Naive thymus-derived CD4-positive, alpha-beta T cell (primary cell): ENCODE measurements around the gene MTOR. TPM values are rescaled to one million over a fixed set of nuclear protein-coding genes. Genes with fewer than 3 reads are reported as not detected.

Experiments used
- ATAC-seq: fragments of 150-1000 bp; cut with Tn5 transposase; 2 replicates; pipeline ENCODE4 v1.10.0; 2021; ENCODE audit warnings: mild to moderate bottlenecking, moderate library complexity
- CTCF ChIA-PET: fragments of 350-600 bp; sonication (Branson Sonifier 250); formaldehyde crosslinking; loops from one replicate; lab custom pipeline; 2021; ENCODE audit warnings: antibody characterized with exemption; lab: Charles Lee
- POLR2A ChIA-PET: fragments of 350-600 bp; sonication (Branson Sonifier 250); formaldehyde crosslinking; loops from one replicate; lab custom pipeline; 2021; ENCODE audit warnings: antibody characterized with exemption, inconsistent platforms; lab: Charles Lee
- DNase-seq, 9 donors: peaks; one replicate each; pipeline versions ENCODE4 v3.0.0 to v3.0.0-alpha.2; 2020 to 2022; ENCODE audit warnings: mixed read lengths in 1 of 9
- H3K27ac ChIP-seq: one replicate; pipeline ENCODE4 v1.7.0; 2013; ENCODE audit warnings: mild to moderate bottlenecking, low read depth, low read length, moderate library complexity
- H3K27me3 ChIP-seq, 2 donors: one replicate each; pipeline ENCODE4 v1.7.0; 2013; ENCODE audit warnings: low read length in 2 of 2, mild to moderate bottlenecking in 2 of 2, moderate library complexity in 2 of 2; ENCODE audit not compliant: control insufficient read depth in 2 of 2, insufficient read depth in 2 of 2
- H3K36me3 ChIP-seq, 3 experiments: 1 replicate in 2 of 3; 2 replicates in 1 of 3; pipeline ENCODE4 v1.7.0; 2013; ENCODE audit warnings: low read length in 3 of 3, mild to moderate bottlenecking in 3 of 3, moderate library complexity in 1 of 3; ENCODE audit not compliant: insufficient read depth in 3 of 3, control insufficient read depth in 2 of 3
- H3K4me1 ChIP-seq, 2 donors: one replicate each; pipeline ENCODE4 v1.7.0; 2013; ENCODE audit warnings: low read length in 2 of 2, mild to moderate bottlenecking in 2 of 2, moderate library complexity in 1 of 2; ENCODE audit not compliant: control insufficient read depth in 2 of 2, insufficient read depth in 2 of 2
- H3K4me3 ChIP-seq: 2 replicates; pipeline ENCODE4 v1.7.0; 2013; ENCODE audit warnings: mild to moderate bottlenecking, low read length
- H3K9me3 ChIP-seq, 3 experiments: 1 replicate in 2 of 3; 2 replicates in 1 of 3; pipeline ENCODE4 v1.7.0; 2013; ENCODE audit warnings: low read length in 3 of 3; ENCODE audit not compliant: control insufficient read depth in 2 of 3
- H3K27ac Mint-ChIP-seq, 9 donors: one replicate each; pipeline ENCODE4 v1.8.0; 2020 to 2022; ENCODE audit warnings: mixed read lengths in 9 of 9, mild to moderate bottlenecking in 8 of 9, moderate library complexity in 5 of 9, inconsistent platforms in 2 of 9
- H3K27me3 Mint-ChIP-seq, 5 donors: one replicate each; pipeline ENCODE4 v1.8.0; 2021 to 2022; ENCODE audit warnings: mixed read lengths in 5 of 5, mild to moderate bottlenecking in 1 of 5
- H3K36me3 Mint-ChIP-seq, 5 donors: one replicate each; pipeline ENCODE4 v1.8.0; 2020 to 2022; ENCODE audit warnings: mixed read lengths in 5 of 5, mild to moderate bottlenecking in 3 of 5, inconsistent platforms in 1 of 5
- H3K4me1 Mint-ChIP-seq, 7 donors: one replicate each; pipeline ENCODE4 v1.8.0; 2020 to 2022; ENCODE audit warnings: mixed read lengths in 7 of 7, mild to moderate bottlenecking in 3 of 7, inconsistent platforms in 1 of 7
- H3K4me3 Mint-ChIP-seq, 10 donors: one replicate each; pipeline ENCODE4 v1.8.0; 2020 to 2022; ENCODE audit warnings: mild to moderate bottlenecking in 10 of 10, mixed read lengths in 10 of 10, moderate library complexity in 6 of 10, inconsistent platforms in 2 of 10
- H3K9me3 Mint-ChIP-seq, 11 donors: one replicate each; pipeline ENCODE4 v1.8.0; 2020 to 2022; ENCODE audit warnings: mixed read lengths in 11 of 11, mild to moderate bottlenecking in 4 of 11, inconsistent platforms in 1 of 11, moderate library complexity in 1 of 11
- intact Hi-C, 2 donors: fragments of 100-400 bp; cut with micrococcal nuclease; formaldehyde crosslinking; loops; one replicate each; pipeline ENCODE4 v1.15.1; 2023
- polyA plus RNA-seq, 2 donors: library from polyadenylated mRNA; unstranded; fragments of 300-500 nt; fragmentation: Illumina TruSeq; gene quantifications; one replicate each; pipeline ENCODE4 v1.2.3, GENCODE V29; 2021
- total RNA-seq, 6 experiments: library from RNA in 5 of 6; stranded (reverse) in 5 of 6; gene quantifications; 1 replicate in 5 of 6; 2 replicates in 1 of 6; pipeline ENCODE4 v1.2.3 and lab custom pipeline; 2021 to 2026

The MTOR gene
- total and polyA plus RNA-seq, 7 experiments from 2014 or later = 4.8 to 47.9 (median 44.8) TPM

- H3K27me3 ChIP-seq = no peaks in the 10 kb centered on the region
- Mint-ChIP-seq H3K4me3 (no peak overlapping the region), H3K27ac (peak overlapping the region in 1 of 9 donors; percentile 31), H3K4me1 (peaks cover 0 to 5% (median 0%) of the 10 kb centered on the region in 7 donors), H3K36me3 (peaks cover 19 to 74% (median 35%) of the 10 kb centered on the region in 5 donors), H3K27me3 (no peaks in the 10 kb centered on the region), H3K9me3 (no peaks in the 10 kb centered on the region)
- no peak overlapping the region for H3K4me3 ChIP-seq
- no peaks in the 10 kb centered on the region for H3K4me1 ChIP-seq
- H3K36me3 ChIP-seq = peaks cover 22 to 83% (median 39%) of the 10 kb centered on the region in 3 experiments
- ATAC-seq = no peak
- ChIA-PET CTCF (interaction anchor here (0.6 to 1.5 kb wide), 3 partner anchors 86 to 430 kb away, joined by 3 to 10 read pairs (median 4); no protein-coding TSS in a partner anchor), POLR2A (interaction anchor here (0.6 kb wide), 1 partner anchor 971 kb away, joined by 4 read pairs; no protein-coding TSS in a partner anchor)
- no peaks in the 10 kb centered on the region for H3K9me3 ChIP-seq
- DNase-seq = no peak
- no peak overlapping the region for H3K27ac ChIP-seq
- intact Hi-C loops = no loop called here
Measured at GRCh38 chr1:11216074-11216473, 46.3 kb downstream of the MTOR start.

- H3K4me3 ChIP-seq = no peak overlapping the region
- peaks cover 26 to 87% (median 45%) of the 10 kb centered on the region in 3 experiments for H3K36me3 ChIP-seq
- DNase-seq (no peak), ATAC-seq (no peak)
- no peaks in the 10 kb centered on the region for H3K4me1 ChIP-seq
- peak overlapping the region in 1 of 9 donors; percentile 31 for H3K27ac Mint-ChIP-seq
- no peaks in the 10 kb centered on the region for H3K9me3 Mint-ChIP-seq
- H3K9me3 ChIP-seq = no peaks in the 10 kb centered on the region
- ChIA-PET CTCF (interaction anchor here (0.6 to 1.0 kb wide), 2 partner anchors 85 to 178 kb away, joined by 3 to 4 read pairs; no protein-coding TSS in a partner anchor), POLR2A (no interaction called here)
- H3K4me3 Mint-ChIP-seq = no peak overlapping the region
- peaks cover 0 to 5% (median 0%) of the 10 kb centered on the region in 7 donors for H3K4me1 Mint-ChIP-seq
- no peak overlapping the region for H3K27ac ChIP-seq
- peaks cover 19 to 78% (median 35%) of the 10 kb centered on the region in 5 donors for H3K36me3 Mint-ChIP-seq
- H3K27me3 Mint-ChIP-seq = no peaks in the 10 kb centered on the region
- intact Hi-C loops = no loop called here
- H3K27me3 ChIP-seq = no peaks in the 10 kb centered on the region
Measured at GRCh38 chr1:11215381-11216005, 46.9 kb downstream of the MTOR start.

DNA sequence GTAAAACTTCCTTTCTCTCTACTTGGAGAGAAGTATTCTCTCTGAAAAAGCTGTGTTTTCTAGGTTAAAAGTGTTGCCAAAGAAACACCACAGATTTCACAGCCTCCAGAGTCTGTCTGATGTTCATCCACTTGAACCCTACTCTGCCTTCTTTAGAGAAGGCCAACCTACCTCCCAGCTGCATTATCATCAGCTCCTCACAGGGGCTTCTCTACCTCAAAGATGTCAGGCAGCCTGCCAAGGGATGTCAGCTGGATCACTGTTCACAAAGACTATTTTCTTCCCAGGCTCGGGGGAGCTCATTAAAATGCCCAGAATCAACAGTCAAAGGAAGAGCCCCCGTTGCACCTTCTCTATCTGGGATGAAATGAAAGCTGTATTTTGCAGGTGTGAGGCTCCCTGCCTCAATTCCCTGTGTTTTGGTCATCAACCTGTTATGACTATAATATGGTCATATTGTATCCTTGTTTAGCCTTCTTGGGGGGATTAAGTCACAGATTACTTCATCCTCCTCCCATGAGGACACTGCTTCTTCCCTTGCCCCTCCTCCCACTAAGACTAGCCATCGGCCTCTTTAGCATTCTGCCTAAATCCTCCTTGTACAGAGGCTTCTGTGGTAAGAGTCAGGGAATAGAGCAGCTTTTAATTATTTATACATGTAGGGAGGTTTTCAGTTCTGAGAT lies 47.5 kb downstream of the MTOR start:
- H3K4me3 ChIP-seq = no peak overlapping the region
- no peaks in the 10 kb centered on the region for H3K27me3 ChIP-seq
- ATAC-seq = no peak
- Mint-ChIP-seq H3K27ac (peak overlapping the region in 1 of 9 donors; percentile 31), H3K27me3 (no peaks in the 10 kb centered on the region), H3K36me3 (peaks cover 17 to 80% (median 34%) of the 10 kb centered on the region in 5 donors), H3K4me3 (no peak overlapping the region), H3K4me1 (peaks cover 0 to 5% (median 0%) of the 10 kb centered on the region in 7 donors), H3K9me3 (no peaks in the 10 kb centered on the region)
- H3K4me1 ChIP-seq = no peaks in the 10 kb centered on the region
- H3K27ac ChIP-seq = no peak overlapping the region
- POLR2A ChIA-PET = no interaction called here
- no peak for DNase-seq
- intact Hi-C loops = no loop called here
- CTCF ChIA-PET = no interaction called here
- H3K9me3 ChIP-seq = no peaks in the 10 kb centered on the region
- peaks cover 26 to 88% (median 48%) of the 10 kb centered on the region in 3 experiments for H3K36me3 ChIP-seq

- Histone ChIP-seq H3K27ac (no peak overlapping the region), H3K4me3 (no peak overlapping the region), H3K27me3 (no peaks in the 10 kb centered on the region), H3K9me3 (no peaks in the 10 kb centered on the region), H3K4me1 (no peaks in the 10 kb centered on the region), H3K36me3 (peaks cover 34 to 86% (median 43%) of the 10 kb centered on the region in 3 experiments)
- Mint-ChIP-seq H3K27me3 (no peaks in the 10 kb centered on the region), H3K4me1 (peaks cover 0 to 5% (median 0%) of the 10 kb centered on the region in 7 donors), H3K27ac (peak overlapping the region in 1 of 9 donors; percentile 41), H3K4me3 (no peak overlapping the region), H3K9me3 (no peaks in the 10 kb centered on the region), H3K36me3 (peaks cover 17 to 78% (median 42%) of the 10 kb centered on the region in 5 donors)
- no peak for ATAC-seq
- ChIA-PET CTCF (no interaction called here), POLR2A (no interaction called here)
- intact Hi-C loops = no loop called here
- DNase-seq = no peak
Measured at GRCh38 chr1:11211925-11212587, 50.3 kb downstream of the MTOR start.

DNA sequence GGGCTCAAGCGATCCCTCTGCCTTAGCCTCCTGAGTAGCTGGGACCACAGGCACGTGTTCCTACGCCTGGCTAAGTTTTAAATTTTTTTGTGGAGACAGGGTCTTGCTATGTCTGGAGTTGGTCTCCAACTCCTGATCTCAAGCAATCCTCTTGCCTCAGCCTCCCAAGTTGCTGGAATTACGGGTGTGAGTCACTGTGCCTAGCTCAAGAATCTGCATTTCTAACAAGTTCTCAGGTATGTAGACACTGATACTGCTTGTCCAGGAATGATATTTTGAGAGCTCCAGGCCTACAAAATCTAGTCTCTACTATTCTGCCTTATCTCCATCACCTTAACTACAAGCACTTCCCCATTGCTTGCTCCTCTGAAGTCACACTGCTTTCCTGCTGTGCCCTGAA lies 50.9 kb downstream of the MTOR start:
- peaks cover 17 to 78% (median 42%) of the 10 kb centered on the region in 5 donors for H3K36me3 Mint-ChIP-seq
- Histone ChIP-seq H3K4me3 (no peak overlapping the region), H3K27me3 (no peaks in the 10 kb centered on the region), H3K27ac (no peak overlapping the region), H3K4me1 (no peaks in the 10 kb centered on the region), H3K36me3 (peaks cover 34 to 86% (median 40%) of the 10 kb centered on the region in 3 experiments), H3K9me3 (no peaks in the 10 kb centered on the region)
- H3K27ac Mint-ChIP-seq = peak overlapping the region in 1 of 9 donors; percentile 41
- no peaks in the 10 kb centered on the region for H3K27me3 Mint-ChIP-seq
- H3K9me3 Mint-ChIP-seq = no peaks in the 10 kb centered on the region
- ChIA-PET POLR2A (no interaction called here), CTCF (no interaction called here)
- peaks cover 0 to 5% (median 0%) of the 10 kb centered on the region in 7 donors for H3K4me1 Mint-ChIP-seq
- no peak for ATAC-seq
- intact Hi-C loops = no loop called here
- no peak overlapping the region for H3K4me3 Mint-ChIP-seq
- DNase-seq = no peak

DNA sequence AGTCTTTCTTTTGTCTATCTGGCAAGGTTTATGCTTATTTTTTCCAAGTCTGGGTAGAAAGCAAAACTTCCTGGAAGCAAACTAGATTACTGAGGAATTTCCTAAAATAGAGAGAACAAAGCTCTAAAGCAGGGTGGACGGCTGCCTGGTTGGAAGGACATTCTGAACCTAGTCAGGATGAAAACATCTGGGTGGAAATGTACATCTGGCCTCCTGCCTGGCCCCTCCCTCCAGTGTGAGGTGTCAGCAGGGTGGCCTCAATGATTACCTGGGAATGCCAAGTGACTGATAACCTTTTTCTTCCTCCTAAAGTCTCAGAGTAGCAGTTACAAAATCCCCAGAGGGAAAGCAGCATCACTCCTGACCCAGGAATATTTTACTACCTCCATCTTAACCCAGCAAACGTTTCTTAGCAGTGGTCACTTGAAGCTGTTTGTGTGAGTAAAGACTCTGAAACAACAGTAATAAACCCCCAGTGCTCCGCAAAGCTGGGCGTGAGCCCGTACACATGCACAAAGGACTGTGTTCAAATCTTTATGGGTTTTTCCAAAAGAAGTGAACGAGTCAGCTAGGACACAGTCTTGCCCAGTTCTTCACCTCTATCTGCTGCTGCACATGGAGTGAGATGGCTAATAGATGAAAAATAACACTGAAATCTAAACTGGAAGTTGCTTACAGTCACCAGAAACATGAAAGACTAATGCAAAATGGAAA lies 54.3 kb downstream of the MTOR start:
- Mint-ChIP-seq H3K27me3 (no peaks in the 10 kb centered on the region), H3K27ac (no peak overlapping the region), H3K4me3 (no peak overlapping the region), H3K4me1 (no peaks in the 10 kb centered on the region), H3K36me3 (peaks cover 20 to 71% (median 42%) of the 10 kb centered on the region in 5 donors), H3K9me3 (no peaks in the 10 kb centered on the region)
- Histone ChIP-seq H3K4me1 (no peaks in the 10 kb centered on the region), H3K27me3 (no peaks in the 10 kb centered on the region), H3K36me3 (peaks cover 23 to 88% (median 32%) of the 10 kb centered on the region in 3 experiments), H3K9me3 (no peaks in the 10 kb centered on the region), H3K4me3 (no peak overlapping the region), H3K27ac (no peak overlapping the region)
- ChIA-PET CTCF (interaction anchor here (0.6 kb wide), 1 partner anchor 1114 kb away, joined by 4 read pairs; no protein-coding TSS in a partner anchor), POLR2A (interaction anchor here (0.7 kb wide), 1 partner anchor 429 kb away, joined by 4 read pairs; no protein-coding TSS in a partner anchor)
- intact Hi-C loops = loop anchor here in 1 of 2 donors (5.0 kb wide), 1 partner anchor 171 kb away; no protein-coding TSS in a partner anchor
- DNase-seq = no peak
- no peak for ATAC-seq
